Stimulated activated CD4-positive, alpha-beta T cell treated with anti-CD3 and anti-CD28 coated beads, TNF-alpha, amount 100 ng/mL, for 4 hours (primary cell): ENCODE results near the gene CIAO2B.
"Not testable (repeated sequence)": the region's sequence is repeated elsewhere in the genome, so short reads cannot be mapped to it uniquely, and the experiment has no call there.

Experiments
- DNase-seq, 3 experiments: peaks; one replicate each; pipeline ENCODE4 v3.0.0-alpha.2; 2020; ENCODE audit warnings: low read depth in 3 of 3

CIAO2B gene

DNA sequence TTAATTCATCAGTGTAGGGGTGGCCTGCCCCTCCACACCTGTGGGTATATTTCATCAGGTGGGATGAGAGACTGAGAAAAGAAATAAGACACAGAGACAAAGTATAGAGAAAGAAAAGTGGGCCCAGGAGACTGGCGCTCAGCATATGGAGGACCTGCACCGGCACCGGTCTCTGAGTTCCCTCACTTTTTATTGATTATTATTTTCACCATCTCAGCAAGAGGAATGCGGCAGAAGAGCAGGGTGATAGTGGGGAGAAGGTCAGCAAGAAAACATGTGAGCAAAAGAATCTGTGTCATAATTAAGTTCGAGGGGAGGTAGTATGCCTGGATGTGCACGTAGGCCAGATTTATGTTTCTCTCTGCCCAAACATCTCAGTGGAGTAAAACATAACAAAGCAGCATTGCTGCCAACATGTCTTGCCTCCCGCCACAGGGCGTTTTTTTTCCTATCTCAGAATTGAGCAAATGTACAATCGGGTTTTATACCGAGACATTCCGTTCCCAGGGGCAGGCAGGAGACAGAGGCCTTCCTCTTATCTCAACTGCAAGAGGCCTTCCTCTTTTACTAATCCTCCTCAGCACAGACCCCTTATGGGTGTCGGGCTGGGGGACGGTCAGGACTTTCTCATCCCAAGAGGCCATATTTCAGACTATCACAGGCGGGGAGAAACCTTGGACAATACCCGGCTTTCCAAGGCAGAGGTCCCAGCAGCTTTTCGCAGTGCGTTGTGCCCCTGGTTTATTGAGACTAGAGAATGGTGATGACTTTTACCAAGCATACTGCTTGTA is 21.4 kb upstream of the CIAO2B start:
- DNase-seq, result not testable (repeated sequence)

DNA sequence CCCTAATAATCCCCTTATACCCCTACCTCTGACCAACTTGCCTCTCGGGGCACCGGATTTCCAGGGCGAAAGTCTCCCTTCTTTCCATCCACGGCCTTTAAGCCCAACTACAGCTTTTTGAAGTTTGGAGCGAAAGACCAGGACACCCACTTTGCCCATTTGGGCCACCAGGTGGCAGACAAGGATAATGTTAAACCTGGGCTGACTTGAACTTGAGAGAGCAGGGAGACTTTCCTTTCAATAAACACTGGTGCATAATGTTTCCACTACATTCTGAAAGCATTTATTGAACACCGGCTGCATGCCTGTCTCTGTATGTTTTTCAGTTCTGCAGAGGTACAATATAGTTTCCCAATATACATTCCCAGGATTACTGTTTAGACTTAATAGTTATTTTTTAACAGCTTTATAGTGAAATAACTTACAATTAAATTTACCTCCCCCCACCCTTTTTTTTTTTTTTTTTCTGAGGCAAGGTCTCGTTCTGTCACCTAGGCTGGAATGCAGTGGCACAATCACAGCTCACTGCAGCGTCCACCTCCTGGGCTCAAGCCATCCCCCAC is 20.0 kb upstream of the CIAO2B start:
- DNase-seq, result peak; percentile 50 to 65 (median 59)

- DNase-seq, result no peak
Observed at GRCh38 chr16:66953462-66954096, 19.4 kb upstream of the CIAO2B start.

DNA sequence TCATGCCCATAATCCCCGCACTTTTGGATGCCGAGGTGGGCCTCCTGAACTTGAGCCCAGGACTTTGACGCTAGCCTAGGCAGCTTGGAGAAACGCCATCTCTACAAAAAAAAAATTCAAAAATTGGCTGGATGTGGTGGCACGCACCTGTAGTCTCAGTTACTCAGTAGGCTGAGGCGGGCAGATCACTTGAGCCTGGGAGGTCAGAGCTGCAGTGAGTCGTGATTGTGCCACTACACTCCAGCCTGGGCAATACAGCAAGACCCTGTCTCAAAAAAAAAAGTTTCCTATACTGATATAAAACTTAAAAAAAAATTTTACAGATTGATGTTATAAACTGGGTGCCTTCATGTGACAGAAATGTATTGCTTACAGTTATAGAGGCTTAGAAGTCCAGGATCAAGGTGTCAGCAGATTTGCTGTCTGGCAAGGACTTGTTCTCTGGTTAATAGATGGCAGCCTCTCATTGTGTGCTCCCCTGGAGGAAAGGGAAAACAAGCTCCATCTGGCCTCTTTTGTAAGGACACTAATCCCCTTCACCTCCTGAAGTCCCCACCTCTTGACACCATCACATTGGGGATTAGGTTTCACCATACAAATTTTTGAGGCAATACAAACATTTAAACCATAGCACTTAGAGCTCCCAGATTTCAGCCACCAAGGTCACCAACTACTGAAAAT is 18.4 kb upstream of the CIAO2B start:
- no peak for DNase-seq

- DNase-seq, result no peak
Observed at GRCh38 chr16:66950971-66951790, 17.0 kb upstream of the CIAO2B start.

- DNase-seq, result no peak
Observed at GRCh38 chr16:66950437-66950836, 16.2 kb upstream of the CIAO2B start.

DNA sequence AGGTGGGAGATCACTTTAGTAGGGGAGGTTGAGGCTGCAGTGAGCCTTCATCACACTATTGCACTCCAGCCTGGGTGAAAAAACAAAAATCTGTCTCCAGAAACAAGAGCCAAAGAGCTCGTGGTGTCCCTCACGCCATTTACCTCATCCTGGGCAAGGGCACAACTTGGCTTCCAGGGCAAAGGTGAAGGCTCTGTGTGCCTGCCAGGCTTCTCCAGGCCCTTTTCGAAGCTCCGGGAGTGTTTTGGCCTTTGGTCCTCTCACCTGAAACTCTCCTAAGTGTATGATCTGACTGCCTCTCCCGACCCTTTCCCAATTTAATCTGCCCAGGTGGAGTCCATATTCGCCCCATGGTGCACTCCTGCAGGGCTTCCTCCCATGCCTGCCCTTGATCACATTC is 15.3 kb upstream of the CIAO2B start:
- DNase-seq, result no peak

DNA sequence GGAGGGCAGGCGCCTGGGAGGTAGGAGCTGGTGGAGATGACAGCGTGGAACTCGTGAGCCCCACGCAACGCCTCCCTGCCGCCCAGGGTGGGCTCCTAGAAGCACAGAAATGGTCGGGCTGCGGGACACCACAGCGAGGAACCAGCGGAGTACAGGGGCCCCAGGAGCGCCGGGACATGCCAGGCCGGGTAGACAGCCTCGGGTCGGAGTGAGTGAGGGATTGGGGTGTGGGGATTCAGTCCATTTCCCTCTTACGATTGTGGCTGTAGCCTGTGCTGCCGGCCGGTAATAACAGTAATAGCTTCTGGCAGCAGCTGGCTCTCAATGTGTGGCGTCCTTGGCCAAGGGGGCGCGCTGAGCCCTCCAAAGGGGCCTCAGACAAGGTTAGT is 14.6 kb upstream of the CIAO2B start:
- no peak for DNase-seq

- no peak for DNase-seq
Observed at GRCh38 chr16:66948134-66948836, 14.1 kb upstream of the CIAO2B start.

- peak; percentile 62 to 79 (median 71) for DNase-seq
Observed at GRCh38 chr16:66947302-66948065, 13.3 kb upstream of the CIAO2B start.

DNA sequence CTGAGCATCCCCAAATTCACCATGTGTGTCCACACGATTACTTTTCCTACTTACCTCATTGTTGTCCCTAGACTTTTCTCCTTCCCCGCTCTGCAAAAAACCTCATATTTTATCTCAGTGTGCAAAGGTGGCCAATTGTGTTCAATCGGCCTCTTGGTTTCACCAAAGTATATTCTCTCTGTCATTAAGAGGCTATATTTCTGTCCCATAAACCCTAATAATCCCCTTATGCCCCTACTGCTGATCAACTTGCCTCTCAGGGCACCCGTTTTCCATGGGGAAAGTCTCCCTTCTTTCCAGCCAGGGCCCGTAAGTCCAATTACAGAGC is 12.7 kb upstream of the CIAO2B start:
- no peak for DNase-seq

- no peak for DNase-seq
Observed at GRCh38 chr16:66946541-66946940, 12.3 kb upstream of the CIAO2B start.

- DNase-seq, result no peak
Observed at GRCh38 chr16:66945939-66946338, 11.7 kb upstream of the CIAO2B start.

DNA sequence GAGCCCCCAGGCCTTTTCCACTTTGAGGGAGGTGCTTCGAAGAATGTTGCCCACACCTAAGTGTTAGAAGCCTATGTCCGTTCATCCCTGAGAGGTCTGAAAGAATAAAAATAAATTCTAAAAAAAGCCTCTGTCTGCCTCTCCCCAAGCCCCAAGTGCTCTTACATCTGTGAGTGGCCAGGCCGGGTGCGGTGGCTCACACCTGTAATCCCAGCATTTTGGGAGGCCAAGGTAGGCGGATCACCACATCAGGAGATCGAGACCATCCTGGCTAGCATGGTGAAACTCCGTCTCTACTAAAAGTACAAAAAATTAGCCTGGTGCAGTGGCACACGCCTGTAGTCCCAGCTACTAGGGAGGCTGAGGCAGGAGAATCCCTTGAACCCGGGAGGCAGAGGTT is 10.8 kb upstream of the CIAO2B start:
- DNase-seq, result not testable (repeated sequence)

- DNase-seq, result no peak
Observed at GRCh38 chr16:66944054-66944441, 9.8 kb upstream of the CIAO2B start.

DNA sequence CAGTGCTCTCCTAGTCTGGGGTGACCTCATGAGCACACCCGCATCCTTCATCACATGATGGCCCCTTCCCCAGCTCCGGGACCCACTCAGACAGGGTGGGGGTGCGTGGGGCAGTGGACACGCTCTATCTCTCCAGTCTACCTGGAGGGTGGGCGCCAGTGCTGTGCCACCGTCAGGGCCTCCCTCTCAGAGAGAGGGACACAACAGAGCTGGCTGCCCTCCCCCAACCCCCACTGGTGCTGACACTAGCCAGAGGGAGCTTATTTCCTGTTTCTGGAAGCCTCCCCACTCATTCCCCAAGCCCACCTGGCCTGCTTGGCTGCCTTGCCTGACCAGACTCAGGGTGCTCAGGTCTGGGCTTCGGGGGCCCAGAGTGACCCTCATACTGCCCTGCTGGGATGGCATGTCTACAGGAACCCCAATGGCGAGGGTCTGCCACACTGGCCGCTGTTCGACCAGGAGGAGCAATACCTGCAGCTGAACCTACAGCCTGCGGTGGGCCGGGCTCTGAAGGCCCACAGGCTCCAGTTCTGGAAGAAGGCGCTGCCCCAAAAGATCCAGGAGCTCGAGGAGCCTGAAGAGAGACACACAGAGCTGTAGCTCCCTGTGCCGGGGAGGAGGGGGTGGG is 9.3 kb upstream of the CIAO2B start:
- DNase-seq, result no peak

DNA sequence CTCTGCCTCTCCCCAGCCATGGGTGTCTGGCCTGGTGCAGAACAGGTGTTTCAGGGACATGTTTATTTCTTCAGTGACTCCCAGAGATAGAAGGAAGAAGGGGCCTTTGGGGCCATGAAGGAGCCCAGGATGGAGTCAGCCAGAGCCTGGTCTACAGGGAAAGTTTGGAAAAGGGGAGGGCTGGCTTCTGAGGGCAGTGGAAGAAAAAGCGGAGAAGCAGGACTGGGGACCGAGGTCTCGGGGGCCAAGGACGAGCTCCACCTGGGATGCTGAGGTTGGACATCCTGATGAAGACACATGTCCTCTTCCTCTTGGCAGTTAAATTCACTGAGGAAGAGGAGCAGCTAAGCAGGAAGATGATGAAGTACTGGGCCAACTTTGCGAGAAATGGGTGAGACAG is 8.8 kb upstream of the CIAO2B start:
- DNase-seq, result no peak

- DNase-seq, result no peak
Observed at GRCh38 chr16:66940236-66940635, 6.0 kb upstream of the CIAO2B start.

- DNase-seq, result no peak
Observed at GRCh38 chr16:66939366-66939765, 5.2 kb upstream of the CIAO2B start.

DNA sequence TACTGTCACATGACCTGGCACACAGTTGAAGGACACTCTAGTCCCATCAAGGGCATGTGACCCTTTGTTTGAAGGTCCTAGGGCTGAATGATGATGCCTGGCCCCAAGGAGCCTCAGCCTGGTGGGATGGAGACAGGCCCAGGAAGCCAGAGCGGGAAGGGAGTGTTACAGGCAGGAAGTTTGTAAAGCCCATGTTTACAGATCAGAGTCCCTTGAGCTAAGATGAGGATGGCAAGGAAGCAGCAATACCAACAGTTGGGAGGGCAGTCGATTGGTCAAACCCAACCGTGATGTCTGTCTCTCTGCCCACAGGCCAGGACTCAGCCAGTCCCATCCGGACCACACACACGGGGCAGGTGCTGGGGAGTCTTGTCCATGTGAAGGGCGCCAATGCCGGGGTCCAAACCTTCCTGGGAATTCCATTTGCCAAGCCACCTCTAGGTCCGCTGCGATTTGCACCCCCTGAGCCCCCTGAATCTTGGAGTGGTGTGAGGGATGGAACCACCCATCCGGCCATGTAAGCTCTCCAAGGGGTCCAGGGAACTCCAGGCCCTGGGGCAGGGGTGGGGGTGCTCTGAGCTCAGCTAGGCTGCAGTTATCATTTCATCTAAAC is 3.6 kb upstream of the CIAO2B start:
- DNase-seq, result no peak
